ENCODE measurements around the gene DENND1B. TPM values are rescaled to one million over a fixed set of nuclear protein-coding genes. Genes with fewer than 3 reads are reported as not detected.

Gene DENND1B
- total RNA-seq, 1 donor from 2014 or later, result 19.2 TPM

- POLR2A ChIA-PET, result no interaction called here
- intact Hi-C loops (cut with micrococcal nuclease), result no loop called here
- CTCF ChIA-PET, result no interaction called here
- DNase-seq (no peak), ATAC-seq (ENCODE audit: low read depth) (no peak)
- Mint-ChIP-seq H3K27me3 (no peaks in the 10 kb centered on the region), H3K9me3 (no peaks in the 10 kb centered on the region), H3K36me3 (ENCODE audit: low read depth) (peaks cover 2% of the 10 kb centered on the region), H3K4me3 (no peak overlapping the region), H3K27ac (no peak overlapping the region), H3K4me1 (peaks cover 7% of the 10 kb centered on the region)
- no peak for TF ChIP-seq CTCF (IDR thresholded peaks at IDR 0.05)
These were observed 101.0 kb downstream of the DENND1B start for GRCh38 chr1:197674286-197674685.

GRCh38 chr1:197673292-197673691 is 102.0 kb downstream of the DENND1B start:
- ATAC-seq (ENCODE audit: low read depth) (no peak), DNase-seq (no peak)
- Mint-ChIP-seq H3K4me3 (no peak overlapping the region), H3K27ac (no peak overlapping the region), H3K9me3 (no peaks in the 10 kb centered on the region), H3K27me3 (no peaks in the 10 kb centered on the region), H3K36me3 (ENCODE audit: low read depth) (peaks cover 2% of the 10 kb centered on the region), H3K4me1 (peaks cover 7% of the 10 kb centered on the region)
- TF ChIP-seq CTCF (IDR thresholded peaks at IDR 0.05), result no peak
- POLR2A ChIA-PET, result interaction anchor here (0.6 kb wide), 1 partner anchor 71 kb away, joined by 3 read pairs; no protein-coding TSS in a partner anchor
- intact Hi-C loops (cut with micrococcal nuclease), result no loop called here
- CTCF ChIA-PET, result no interaction called here

GRCh38 chr1:197672347-197672746 is 102.9 kb downstream of the DENND1B start:
- intact Hi-C loops (cut with micrococcal nuclease), result no loop called here
- Mint-ChIP-seq H3K36me3 (ENCODE audit: low read depth) (peaks cover 2% of the 10 kb centered on the region), H3K4me3 (no peak overlapping the region), H3K9me3 (no peaks in the 10 kb centered on the region), H3K27ac (no peak overlapping the region), H3K27me3 (no peaks in the 10 kb centered on the region), H3K4me1 (peaks cover 7% of the 10 kb centered on the region)
- no peak for TF ChIP-seq CTCF (IDR thresholded peaks at IDR 0.05)
- POLR2A ChIA-PET, result no interaction called here
- DNase-seq (no peak), ATAC-seq (ENCODE audit: low read depth) (no peak)
- CTCF ChIA-PET, result no interaction called here

GRCh38 chr1:197671920-197672319 is 103.4 kb downstream of the DENND1B start:
- ChIA-PET CTCF (no interaction called here), POLR2A (no interaction called here)
- no peak overlapping the region for H3K4me3 Mint-ChIP-seq
- DNase-seq, result no peak
- intact Hi-C loops (cut with micrococcal nuclease), result no loop called here
- H3K9me3 Mint-ChIP-seq, result no peaks in the 10 kb centered on the region
- H3K4me1 Mint-ChIP-seq, result peaks cover 5% of the 10 kb centered on the region
- H3K36me3 Mint-ChIP-seq (ENCODE audit: low read depth), result peaks cover 2% of the 10 kb centered on the region
- ATAC-seq (ENCODE audit: low read depth), result no peak
- no peaks in the 10 kb centered on the region for H3K27me3 Mint-ChIP-seq
- H3K27ac Mint-ChIP-seq, result no peak overlapping the region
- TF ChIP-seq CTCF (IDR thresholded peaks at IDR 0.05), result no peak

GRCh38 chr1:197671140-197671539 is 104.1 kb downstream of the DENND1B start:
- intact Hi-C loops (cut with micrococcal nuclease), result no loop called here
- no peak for TF ChIP-seq CTCF (IDR thresholded peaks at IDR 0.05)
- POLR2A ChIA-PET, result no interaction called here
- DNase-seq (no peak), ATAC-seq (ENCODE audit: low read depth) (no peak)
- H3K4me3 Mint-ChIP-seq, result no peak overlapping the region
- H3K36me3 Mint-ChIP-seq (ENCODE audit: low read depth), result peaks cover 2% of the 10 kb centered on the region
- H3K9me3 Mint-ChIP-seq, result no peaks in the 10 kb centered on the region
- CTCF ChIA-PET, result no interaction called here
- no peaks in the 10 kb centered on the region for H3K27me3 Mint-ChIP-seq
- peaks cover 5% of the 10 kb centered on the region for H3K4me1 Mint-ChIP-seq
- no peak overlapping the region for H3K27ac Mint-ChIP-seq
